ENCODE data around the gene CIAPIN1.
"Not testable (repeated sequence)": the region's sequence is repeated elsewhere in the genome, so short reads cannot be mapped to it uniquely, and the experiment has no call there.

CIAPIN1 gene

GRCh38 chr16:57439947-57440346 lies 7.2 kb downstream of the CIAPIN1 start:
- FAIRE-seq = not testable (repeated sequence)

DNA sequence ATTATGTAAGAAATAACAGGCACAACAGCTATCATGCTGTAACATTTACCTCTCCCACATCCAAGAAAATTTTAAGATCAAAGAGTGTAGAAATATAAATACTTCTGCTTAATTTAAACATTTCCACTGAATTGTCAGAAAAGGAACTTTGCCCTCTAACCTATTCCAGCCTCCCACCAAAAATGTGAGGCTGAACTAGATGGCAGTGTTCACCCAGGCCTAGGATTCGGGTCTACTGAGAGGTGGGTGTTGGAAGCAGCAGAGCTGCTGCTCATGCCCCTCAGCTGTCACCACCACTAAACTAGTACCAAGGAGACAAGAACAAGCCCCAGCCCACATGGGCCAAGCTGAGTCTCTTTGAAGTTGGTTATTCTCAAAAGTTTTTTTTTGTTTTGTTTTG lies 11.3 kb downstream of the CIAPIN1 start:
- FAIRE-seq = no peak

- no peak for FAIRE-seq
Measured at GRCh38 chr16:57434003-57434402, 13.2 kb downstream of the CIAPIN1 start.

DNA sequence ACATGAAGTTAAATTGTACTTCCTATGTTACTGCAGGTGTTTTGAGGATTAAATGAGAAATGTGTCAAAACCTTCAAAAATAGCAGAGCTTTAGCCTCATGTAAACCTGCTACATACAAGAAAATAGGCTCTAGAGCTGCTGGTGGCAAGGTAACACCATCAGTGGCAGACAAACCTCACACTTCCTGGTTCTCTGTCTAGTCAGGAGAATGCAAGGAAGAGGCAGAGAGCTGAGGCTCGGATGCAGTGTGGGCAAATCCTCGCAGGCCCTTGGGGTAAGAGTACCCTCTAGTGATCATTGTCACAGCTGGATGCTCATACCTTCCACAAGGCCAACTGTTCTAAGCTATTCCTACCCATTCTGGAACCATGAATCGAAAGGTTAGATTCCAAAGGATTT lies 14.2 kb downstream of the CIAPIN1 start:
- FAIRE-seq = no peak

GRCh38 chr16:57432505-57432904 lies 14.7 kb downstream of the CIAPIN1 start:
- FAIRE-seq = no peak

GRCh38 chr16:57430955-57431354 lies 16.2 kb downstream of the CIAPIN1 start:
- FAIRE-seq = no peak

GRCh38 chr16:57427824-57428223 lies 19.4 kb downstream of the CIAPIN1 start:
- FAIRE-seq = no peak

GRCh38 chr16:57427307-57427706 lies 19.9 kb downstream of the CIAPIN1 start:
- FAIRE-seq = no peak

DNA sequence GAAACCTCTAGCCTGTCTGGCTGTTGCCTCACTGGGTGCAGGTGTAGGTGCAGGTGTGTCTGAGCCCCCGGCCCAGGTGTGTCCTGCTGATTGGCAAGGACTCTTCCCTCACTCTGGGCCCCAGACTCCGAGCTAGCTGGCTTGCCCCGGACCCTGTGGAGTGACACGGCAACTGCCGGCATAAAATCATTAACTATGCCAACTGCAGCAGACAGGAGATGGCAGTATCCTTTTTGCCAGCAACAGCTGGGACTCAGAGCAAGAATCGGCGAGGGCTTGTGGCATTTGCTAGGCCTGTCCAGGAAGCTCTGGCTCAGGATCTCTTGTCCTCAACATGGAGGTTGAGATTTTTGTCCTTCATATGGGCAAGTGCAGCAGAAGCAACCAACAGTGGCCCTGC lies 20.8 kb downstream of the CIAPIN1 start:
- no peak for FAIRE-seq

DNA sequence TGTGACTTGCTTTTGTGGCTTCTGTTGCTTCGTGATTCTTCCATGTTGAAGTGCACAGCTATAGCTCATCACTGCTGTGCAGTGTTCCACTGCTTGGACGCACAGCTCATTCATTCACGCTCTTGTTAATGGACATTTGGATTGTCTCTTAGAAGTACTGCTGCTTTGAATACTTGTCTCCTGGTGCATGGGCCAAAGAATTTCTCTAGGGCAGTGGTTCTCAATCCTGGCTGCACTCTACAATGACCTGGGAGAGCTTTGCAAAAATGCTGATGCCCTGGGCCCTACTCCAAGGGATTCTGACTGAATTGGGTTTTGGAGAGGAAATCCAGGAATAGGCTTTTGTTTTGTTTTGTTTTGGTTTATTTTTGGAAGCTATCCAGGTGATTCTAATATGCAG lies 22.6 kb downstream of the CIAPIN1 start:
- FAIRE-seq = no peak

DNA sequence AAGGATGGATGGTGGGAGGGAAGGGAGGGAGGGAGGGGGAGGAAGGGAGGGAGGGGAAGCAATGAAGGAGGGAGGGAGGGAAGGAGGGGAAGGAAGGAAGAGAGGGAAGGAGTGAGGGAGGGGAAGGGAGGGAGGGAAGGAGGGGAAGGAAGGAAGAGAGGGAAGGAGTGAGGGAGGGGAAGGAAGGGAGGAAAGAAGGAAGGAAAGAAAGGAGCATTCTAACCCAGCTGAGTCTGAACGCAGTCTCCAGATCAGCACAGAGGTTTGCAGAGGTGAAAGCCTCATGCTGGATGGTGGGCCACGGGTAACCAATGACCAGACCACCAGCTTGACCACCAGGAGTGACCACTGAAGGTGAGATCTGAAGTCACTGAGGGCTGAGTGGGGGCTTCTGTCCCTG lies 24.0 kb downstream of the CIAPIN1 start:
- FAIRE-seq = no peak

- FAIRE-seq = no peak
Measured at GRCh38 chr16:57422026-57422944, 24.9 kb downstream of the CIAPIN1 start.

DNA sequence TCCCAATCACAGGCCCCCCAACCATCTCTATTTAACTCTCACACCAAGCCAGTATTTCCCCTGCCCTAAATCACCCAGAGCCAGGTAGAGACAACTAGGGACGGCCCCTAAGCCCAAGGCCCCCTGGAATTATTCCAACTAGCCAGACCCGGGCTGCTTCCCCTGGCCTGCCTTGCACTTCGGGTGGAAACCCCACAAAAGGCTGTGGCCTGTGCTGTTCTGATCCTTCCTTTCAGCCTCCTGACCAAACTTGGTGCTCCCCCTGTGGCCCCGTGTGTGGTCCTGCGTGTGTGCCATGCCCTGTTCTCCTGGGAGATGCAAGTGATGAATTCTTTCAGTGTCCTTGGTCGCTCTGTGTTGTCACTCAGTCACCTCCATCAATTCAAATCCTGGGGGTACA lies 27.7 kb downstream of the CIAPIN1 start:
- FAIRE-seq = no peak

DNA sequence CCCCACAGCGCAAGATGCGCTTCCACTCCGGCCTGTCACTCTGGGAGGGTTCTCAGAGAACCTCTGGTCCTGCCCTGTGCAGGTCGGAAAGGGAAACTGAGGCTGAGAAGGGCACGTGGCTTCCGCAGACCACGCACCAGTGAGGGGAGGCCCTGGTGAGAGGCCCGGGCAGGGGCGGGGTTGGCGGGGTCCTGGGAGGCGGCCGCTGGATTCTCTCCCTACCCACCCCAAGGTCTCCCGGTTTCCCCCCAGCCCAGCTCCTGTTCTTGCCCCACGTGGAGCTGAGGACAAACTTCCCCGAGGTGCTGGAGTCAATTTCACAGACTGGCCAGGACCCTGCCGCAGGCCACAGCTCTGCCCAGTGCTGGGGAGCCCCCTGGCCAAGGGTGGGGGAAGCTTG lies 31.1 kb downstream of the CIAPIN1 start:
- no peak for FAIRE-seq

- no peak for FAIRE-seq
Measured at GRCh38 chr16:57413733-57414132, 33.5 kb downstream of the CIAPIN1 start.

DNA sequence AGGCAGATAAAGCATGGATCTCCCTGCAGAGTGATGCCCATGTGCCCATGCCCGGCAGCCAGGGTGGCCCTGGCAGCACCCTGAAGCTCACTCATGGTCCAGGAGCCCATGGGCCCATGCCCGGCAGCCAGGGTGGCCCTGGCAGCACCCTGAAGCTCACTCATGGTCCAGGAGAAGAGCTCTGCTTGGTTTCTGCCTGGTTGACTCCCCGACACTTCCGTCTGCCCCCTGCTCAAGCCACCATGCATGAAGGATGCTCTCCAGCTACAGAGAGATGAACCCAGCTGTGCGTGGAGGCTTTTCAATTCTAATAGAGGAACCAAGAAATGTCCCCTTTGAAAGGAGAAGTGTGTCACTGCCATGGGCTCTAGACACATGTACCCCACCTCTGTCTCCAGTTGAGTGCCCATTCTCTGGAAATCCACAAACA lies 33.9 kb downstream of the CIAPIN1 start:
- no peak for FAIRE-seq

GRCh38 chr16:57412584-57412983 lies 34.6 kb downstream of the CIAPIN1 start:
- FAIRE-seq = no peak

- FAIRE-seq = no peak
Measured at GRCh38 chr16:57411362-57411976, 35.7 kb downstream of the CIAPIN1 start.

DNA sequence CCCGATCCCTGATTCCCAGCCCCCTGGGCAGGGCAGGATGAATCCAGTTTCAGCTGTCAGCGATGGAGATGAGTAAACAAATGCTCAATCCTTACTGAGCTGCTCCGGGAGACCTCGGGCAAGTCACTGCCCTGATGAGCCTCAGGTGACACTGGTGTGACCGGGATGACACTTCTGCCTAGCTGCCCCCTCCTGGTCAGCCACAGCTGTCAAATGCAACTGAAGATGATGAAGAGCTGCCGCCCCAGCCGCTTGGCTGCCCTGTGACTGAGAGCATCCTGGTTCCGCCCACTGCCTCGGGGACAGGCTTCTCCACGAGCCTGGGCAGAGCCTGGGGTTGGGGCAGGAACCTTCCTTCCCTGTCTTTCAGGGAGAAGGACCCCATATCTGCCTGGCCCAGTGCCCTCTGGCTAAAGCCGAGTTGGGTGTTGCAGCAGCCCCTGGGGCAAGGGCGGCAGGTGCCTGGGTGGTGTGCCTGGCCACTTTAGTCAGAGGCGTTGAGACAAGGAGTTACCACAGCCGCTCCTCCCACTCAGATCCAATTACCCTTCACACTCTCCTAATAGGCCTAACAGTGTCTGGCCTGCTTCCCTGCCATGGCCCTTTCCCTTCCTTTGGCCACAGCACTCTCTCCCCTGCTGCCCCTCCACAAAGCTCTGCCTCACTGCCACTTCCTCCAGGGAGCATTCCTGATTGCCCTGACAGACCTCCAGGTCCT lies 37.2 kb downstream of the CIAPIN1 start:
- FAIRE-seq = no peak

DNA sequence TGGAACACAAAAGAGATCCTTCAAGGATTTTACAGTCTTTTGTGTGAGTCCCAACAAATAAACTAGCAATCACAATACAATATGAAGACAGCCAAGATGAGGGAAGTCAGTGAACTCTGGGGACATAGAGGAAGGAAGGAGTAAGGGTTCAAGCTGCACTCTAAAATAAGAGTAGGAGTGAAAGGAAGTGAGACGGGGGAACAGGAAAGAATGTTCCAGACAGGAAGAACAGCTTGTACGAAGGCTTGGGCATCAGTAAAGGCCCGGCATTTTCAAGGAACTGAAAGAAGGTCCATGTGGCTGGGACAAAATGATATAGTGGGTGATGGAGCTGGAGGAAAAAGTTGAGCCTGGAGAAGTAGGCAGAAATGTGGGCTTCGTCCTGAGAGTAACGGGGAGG lies 38.1 kb downstream of the CIAPIN1 start:
- no peak for FAIRE-seq

- FAIRE-seq = no peak
Measured at GRCh38 chr16:57407521-57408353, 39.4 kb downstream of the CIAPIN1 start.

- no peak for FAIRE-seq
Measured at GRCh38 chr16:57406881-57407280, 40.3 kb downstream of the CIAPIN1 start.

- FAIRE-seq = no peak
Measured at GRCh38 chr16:57405097-57405496, 42.1 kb downstream of the CIAPIN1 start.
